Panc1 (cell line): Measurements from ENCODE around the gene CCDC107. TPM values are rescaled to one million over a fixed set of nuclear protein-coding genes. Genes with fewer than 3 reads are reported as not detected.
"Not testable (repeated sequence)": the region's sequence is repeated elsewhere in the genome, so short reads cannot be mapped to it uniquely, and the experiment has no call there.

ENCODE experiments used
- ATAC-seq: fragments of 200-7000 bp; cut with Tn5 transposase; 2 replicates; pipeline ENCODE4 v1.9.1; 2020; ENCODE audit warnings: mild to moderate bottlenecking, moderate library complexity
- BruUV-seq: library from RNA; stranded (reverse); fragments of 400-500 nt; replicated peaks from 2 replicates; lab custom pipeline; 2021; lab: Mats Ljungman, UMichigan
- CTCF ChIA-PET: fragments of 300-600 bp; sonication (Branson Sonifier 250); formaldehyde crosslinking; loops from one replicate; lab custom pipeline; 2022; ENCODE audit warnings: antibody characterized with exemption; lab: Charles Lee
- POLR2A ChIA-PET: fragments of 300-600 bp; sonication (Branson Sonifier 250); formaldehyde crosslinking; loops from one replicate; lab custom pipeline; 2022; ENCODE audit warnings: antibody characterized with exemption; lab: Charles Lee
- DNase-seq: peaks from one replicate; pipeline ENCODE4 v3.0.0-alpha.2; 2010; ENCODE audit warnings: low read depth, low spot score
- H3K27ac ChIP-seq: 2 replicates; pipeline ENCODE4 v1.5.1; 2011; ENCODE audit warnings: mild to moderate bottlenecking, low read length, inconsistent platforms
- H3K27me3 ChIP-seq: fragments of 200-500 bp; sonication (Bioruptor generic); 2 replicates; pipeline ENCODE4 v1.6.0; 2014; ENCODE audit warnings: low read length, inconsistent platforms; ENCODE audit not compliant: control insufficient read depth, insufficient read depth
- H3K36me3 ChIP-seq: fragments of 200-500 bp; sonication (Bioruptor generic); 2 replicates; pipeline ENCODE4 v1.5.1; 2014; ENCODE audit warnings: inconsistent platforms, mild to moderate bottlenecking, low read length, moderate library complexity; ENCODE audit not compliant: control insufficient read depth, insufficient read depth
- H3K4me1 ChIP-seq: 2 replicates; pipeline ENCODE4 v1.5.1; 2011; ENCODE audit warnings: inconsistent platforms, mild to moderate bottlenecking, low read length, moderate library complexity; ENCODE audit not compliant: control insufficient read depth, insufficient read depth
- H3K4me3 ChIP-seq, 2 experiments: 2 replicates each; pipeline ENCODE4 v1.5.1; 2011 to 2012; ENCODE audit warnings: low read depth in 2 of 2, low read length in 2 of 2, mild to moderate bottlenecking in 2 of 2, inconsistent platforms in 1 of 2, moderate library complexity in 1 of 2
- H3K9me3 ChIP-seq: fragments of 200-500 bp; sonication (Bioruptor generic); 2 replicates; pipeline ENCODE4 v1.5.1; 2014; ENCODE audit warnings: low read depth, mild to moderate bottlenecking, inconsistent platforms, low read length, moderate library complexity; ENCODE audit not compliant: control insufficient read depth, insufficient read depth
- POLR2AphosphoS5 ChIP-seq: IDR thresholded peaks from 2 replicates; pipeline ENCODE4 v1.6.1; 2012; ENCODE audit warnings: mild to moderate bottlenecking, low read depth, low read length, moderate library complexity
- SIN3A ChIP-seq: IDR thresholded peaks from 2 replicates; pipeline ENCODE4 v1.6.1; 2012; ENCODE audit warnings: low read depth, mild to moderate bottlenecking, low read length, moderate library complexity, borderline replicate concordance; ENCODE audit not compliant: insufficient read depth
- TCF7L2 ChIP-seq: IDR thresholded peaks from 2 replicates; pipeline ENCODE4 v1.6.1; 2011; ENCODE audit warnings: mild to moderate bottlenecking, low read depth, low read length, inconsistent platforms
- in situ Hi-C: cut with HindIII; loops from 2 replicates; pipeline ENCODE4 v1.10.0; 2016; ENCODE audit warnings: low sequenced_read_pairs, low pct_unique_long_range_greater_than_20kb
- intact Hi-C: fragments of 100-400 bp; cut with micrococcal nuclease; formaldehyde crosslinking; loops from one replicate; pipeline ENCODE4 v1.10.0; 2022; ENCODE audit not compliant: unreplicated experiment
- total RNA-seq: library from RNA; stranded (reverse); gene quantifications from one replicate; pipeline ENCODE4 v1.2.1, GENCODE V29; 2021; ENCODE audit not compliant: unreplicated experiment
- TF ChIP-seq, protein P1 (sequence below), 2 experiments: IDR thresholded peaks; 2 replicates each; pipeline ENCODE4 v1.6.1; 2011 to 2012; ENCODE audit warnings: low read depth in 2 of 2, control low read depth in 1 of 2, low read length in 1 of 2, mild to moderate bottlenecking in 1 of 2, moderate library complexity in 1 of 2; ENCODE audit not compliant: insufficient read depth in 1 of 2
- TF ChIP-seq, protein P2 (sequence below): fragments of 450-650 bp; IDR thresholded peaks from 2 replicates; pipeline ENCODE4 v1.5.1; 2017; ENCODE audit warnings: mild to moderate bottlenecking

The CCDC107 gene
- total RNA-seq, 1 experiment from 2014 or later = 39.9 TPM

DNA sequence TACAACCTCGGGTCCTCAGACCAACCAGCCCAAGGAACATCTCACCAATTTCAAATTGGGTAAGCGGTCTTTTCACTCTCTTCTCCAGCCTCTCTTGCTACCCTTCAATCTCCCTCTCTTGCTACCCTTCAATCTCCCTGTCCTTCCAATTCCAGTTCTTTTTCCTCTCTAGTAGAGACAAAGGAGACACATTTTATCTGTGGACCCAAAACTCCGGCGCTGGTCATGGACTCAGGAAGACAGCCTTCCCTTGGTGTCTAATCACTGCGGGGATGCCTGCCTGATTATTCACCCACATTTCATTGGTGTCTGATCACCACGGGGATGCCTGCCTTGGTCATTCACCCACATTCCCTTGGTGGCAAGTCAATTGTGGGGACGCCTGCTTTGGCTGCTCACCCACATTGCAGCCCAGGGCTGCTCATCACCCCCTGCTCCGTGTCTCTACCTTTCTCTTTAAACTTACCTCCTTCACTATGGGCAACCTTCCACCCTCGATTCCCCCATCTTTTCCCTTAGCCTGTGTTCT lies 20.6 kb upstream of the CCDC107 start:
- CTCF ChIA-PET, H3K27ac ChIP-seq, DNase-seq, H3K4me1 ChIP-seq, H3K36me3 ChIP-seq, H3K27me3 ChIP-seq, intact Hi-C loops, in situ Hi-C loops, ATAC-seq, H3K9me3 ChIP-seq, BruUV-seq, H3K4me3 ChIP-seq, POLR2A ChIA-PET: not testable (repeated sequence)

DNA sequence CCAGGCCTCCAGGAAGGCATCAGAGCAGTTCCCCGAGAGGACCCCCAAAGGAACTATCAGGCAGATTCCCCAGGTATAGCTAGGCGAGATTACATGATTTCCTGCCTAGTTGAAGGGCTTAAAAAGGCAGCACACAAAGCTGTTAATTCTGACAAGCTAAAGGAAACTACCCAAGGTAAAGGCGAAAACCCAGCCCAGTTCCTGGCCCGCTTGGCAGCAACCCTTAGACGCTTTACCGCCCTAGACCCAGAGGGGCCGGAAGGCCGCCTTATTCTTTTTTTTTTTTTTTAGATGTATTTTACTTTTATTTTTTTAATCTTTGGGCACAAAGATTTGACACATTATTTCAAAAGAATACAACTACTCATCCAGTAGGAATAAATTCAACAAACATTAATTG lies 19.3 kb upstream of the CCDC107 start:
- H3K4me3 ChIP-seq, H3K27me3 ChIP-seq, in situ Hi-C loops, H3K36me3 ChIP-seq, BruUV-seq, intact Hi-C loops, H3K4me1 ChIP-seq, H3K27ac ChIP-seq, H3K9me3 ChIP-seq, ATAC-seq, DNase-seq, POLR2A ChIA-PET, CTCF ChIA-PET: not testable (repeated sequence)

DNA sequence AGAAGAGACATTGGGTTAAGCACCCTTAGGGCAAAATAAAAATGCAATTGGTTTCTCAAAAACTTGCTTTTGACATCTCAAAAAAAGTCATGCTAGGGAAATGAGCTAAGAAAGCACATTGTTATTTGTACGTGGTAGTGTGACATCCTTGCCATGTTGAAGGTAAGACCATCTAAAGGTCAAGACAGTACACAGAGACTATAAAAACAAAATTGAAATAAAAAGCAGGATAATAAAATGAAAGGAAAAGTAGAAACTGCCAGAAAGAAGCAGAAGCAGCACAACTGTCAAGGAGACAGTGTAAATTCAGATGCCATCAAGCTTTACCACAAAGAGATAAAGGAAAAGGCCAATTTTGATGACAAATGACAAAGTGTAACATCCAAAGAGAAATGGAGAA lies 18.9 kb upstream of the CCDC107 start:
- BruUV-seq, in situ Hi-C loops, POLR2A ChIA-PET, H3K4me1 ChIP-seq, H3K27ac ChIP-seq, CTCF ChIA-PET, ATAC-seq, H3K27me3 ChIP-seq, DNase-seq, intact Hi-C loops, H3K4me3 ChIP-seq, H3K9me3 ChIP-seq, H3K36me3 ChIP-seq: not testable (repeated sequence)

DNA sequence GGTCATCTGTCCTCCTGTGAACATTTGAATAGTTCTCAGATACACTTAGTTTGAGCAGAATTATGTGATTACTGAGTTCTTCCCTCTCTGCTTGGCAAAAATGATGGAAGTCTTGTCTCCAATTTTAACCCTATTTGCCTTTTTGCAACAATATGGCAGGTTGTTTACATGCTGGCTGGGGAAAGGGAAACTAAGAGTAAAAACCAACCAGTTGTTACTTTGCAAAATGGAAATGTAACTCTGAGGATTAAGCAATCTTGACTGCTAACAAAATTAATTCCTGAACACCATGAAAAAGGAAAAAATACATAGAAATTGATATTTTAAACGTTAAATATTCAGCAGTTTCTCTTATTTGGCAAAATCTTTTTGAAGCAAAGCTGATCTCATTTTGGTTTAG lies 18.5 kb upstream of the CCDC107 start:
- ChIA-PET POLR2A (no interaction called here), CTCF (no interaction called here)
- H3K9me3 ChIP-seq = no peaks in the 10 kb centered on the region
- no peak overlapping the region for H3K4me3 ChIP-seq
- BruUV-seq = no TSS peak
- in situ Hi-C loops = no loop called here
- DNase-seq = no peak
- intact Hi-C loops = no loop called here
- H3K27me3 ChIP-seq = no peaks in the 10 kb centered on the region
- no peak for ATAC-seq
- TF ChIP-seq TCF7L2 (no peak), SIN3A (no peak), POLR2AphosphoS5 (no peak)
- TF ChIP-seq, protein P1, sequence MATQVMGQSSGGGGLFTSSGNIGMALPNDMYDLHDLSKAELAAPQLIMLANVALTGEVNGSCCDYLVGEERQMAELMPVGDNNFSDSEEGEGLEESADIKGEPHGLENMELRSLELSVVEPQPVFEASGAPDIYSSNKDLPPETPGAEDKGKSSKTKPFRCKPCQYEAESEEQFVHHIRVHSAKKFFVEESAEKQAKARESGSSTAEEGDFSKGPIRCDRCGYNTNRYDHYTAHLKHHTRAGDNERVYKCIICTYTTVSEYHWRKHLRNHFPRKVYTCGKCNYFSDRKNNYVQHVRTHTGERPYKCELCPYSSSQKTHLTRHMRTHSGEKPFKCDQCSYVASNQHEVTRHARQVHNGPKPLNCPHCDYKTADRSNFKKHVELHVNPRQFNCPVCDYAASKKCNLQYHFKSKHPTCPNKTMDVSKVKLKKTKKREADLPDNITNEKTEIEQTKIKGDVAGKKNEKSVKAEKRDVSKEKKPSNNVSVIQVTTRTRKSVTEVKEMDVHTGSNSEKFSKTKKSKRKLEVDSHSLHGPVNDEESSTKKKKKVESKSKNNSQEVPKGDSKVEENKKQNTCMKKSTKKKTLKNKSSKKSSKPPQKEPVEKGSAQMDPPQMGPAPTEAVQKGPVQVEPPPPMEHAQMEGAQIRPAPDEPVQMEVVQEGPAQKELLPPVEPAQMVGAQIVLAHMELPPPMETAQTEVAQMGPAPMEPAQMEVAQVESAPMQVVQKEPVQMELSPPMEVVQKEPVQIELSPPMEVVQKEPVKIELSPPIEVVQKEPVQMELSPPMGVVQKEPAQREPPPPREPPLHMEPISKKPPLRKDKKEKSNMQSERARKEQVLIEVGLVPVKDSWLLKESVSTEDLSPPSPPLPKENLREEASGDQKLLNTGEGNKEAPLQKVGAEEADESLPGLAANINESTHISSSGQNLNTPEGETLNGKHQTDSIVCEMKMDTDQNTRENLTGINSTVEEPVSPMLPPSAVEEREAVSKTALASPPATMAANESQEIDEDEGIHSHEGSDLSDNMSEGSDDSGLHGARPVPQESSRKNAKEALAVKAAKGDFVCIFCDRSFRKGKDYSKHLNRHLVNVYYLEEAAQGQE (IDR thresholded peaks at IDR 0.05; ENCODE audit: insufficient read depth in 1 of 2, low read depth in 2 of 2, low read length in 1 of 2) = no peak
- TF ChIP-seq, protein P2, sequence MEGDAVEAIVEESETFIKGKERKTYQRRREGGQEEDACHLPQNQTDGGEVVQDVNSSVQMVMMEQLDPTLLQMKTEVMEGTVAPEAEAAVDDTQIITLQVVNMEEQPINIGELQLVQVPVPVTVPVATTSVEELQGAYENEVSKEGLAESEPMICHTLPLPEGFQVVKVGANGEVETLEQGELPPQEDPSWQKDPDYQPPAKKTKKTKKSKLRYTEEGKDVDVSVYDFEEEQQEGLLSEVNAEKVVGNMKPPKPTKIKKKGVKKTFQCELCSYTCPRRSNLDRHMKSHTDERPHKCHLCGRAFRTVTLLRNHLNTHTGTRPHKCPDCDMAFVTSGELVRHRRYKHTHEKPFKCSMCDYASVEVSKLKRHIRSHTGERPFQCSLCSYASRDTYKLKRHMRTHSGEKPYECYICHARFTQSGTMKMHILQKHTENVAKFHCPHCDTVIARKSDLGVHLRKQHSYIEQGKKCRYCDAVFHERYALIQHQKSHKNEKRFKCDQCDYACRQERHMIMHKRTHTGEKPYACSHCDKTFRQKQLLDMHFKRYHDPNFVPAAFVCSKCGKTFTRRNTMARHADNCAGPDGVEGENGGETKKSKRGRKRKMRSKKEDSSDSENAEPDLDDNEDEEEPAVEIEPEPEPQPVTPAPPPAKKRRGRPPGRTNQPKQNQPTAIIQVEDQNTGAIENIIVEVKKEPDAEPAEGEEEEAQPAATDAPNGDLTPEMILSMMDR = no peak
- no peak overlapping the region for H3K27ac ChIP-seq
- H3K36me3 ChIP-seq = no peaks in the 10 kb centered on the region
- H3K4me1 ChIP-seq = 0 out of 2 replicates have a peak, but pooled peaks cover 2% of the 10 kb centered on the region

DNA sequence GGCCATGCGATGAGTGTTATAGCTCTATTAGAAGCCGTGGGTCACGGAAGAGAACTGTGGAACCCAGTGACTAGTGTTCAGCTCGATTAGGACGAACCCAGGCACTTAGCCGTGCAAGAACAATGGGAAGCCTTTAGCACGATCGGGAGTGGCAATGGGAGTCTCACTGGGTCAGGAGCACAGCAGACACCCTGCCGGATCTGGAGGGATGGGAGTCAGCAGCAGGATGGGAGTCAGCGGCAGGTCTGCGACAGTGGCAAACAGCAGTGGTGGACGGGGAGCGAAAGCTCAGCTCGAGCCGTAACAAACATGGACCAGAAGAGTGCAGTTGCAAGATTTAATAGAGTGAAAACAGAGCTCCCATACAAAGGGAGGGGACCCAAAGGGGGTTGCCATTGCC lies 17.7 kb upstream of the CCDC107 start:
- H3K4me1 ChIP-seq, POLR2A ChIA-PET, H3K9me3 ChIP-seq, ATAC-seq, H3K4me3 ChIP-seq, DNase-seq, in situ Hi-C loops, intact Hi-C loops, CTCF ChIA-PET, H3K27ac ChIP-seq, H3K36me3 ChIP-seq, H3K27me3 ChIP-seq, BruUV-seq: not testable (repeated sequence)
